IMR-90 (cell line): ENCODE results near the gene CANT1. TPM values are rescaled to one million over a fixed set of nuclear protein-coding genes. Genes with fewer than 3 reads are reported as not detected.

Experiments used
- ATAC-seq: fragments of 200-7000 bp; cut with Tn5 transposase; 2 replicates; pipeline ENCODE4 v1.9.1; 2020; ENCODE audit warnings: low read depth, mild to moderate bottlenecking, moderate library complexity
- Bru-seq: library from RNA; stranded (reverse); fragments of 400-500 nt; gene quantifications from one replicate; lab custom pipeline; 2021; lab: Mats Ljungman, UMichigan
- BruChase-seq, 2 experiments: library from RNA; stranded (reverse); fragments of 400-500 nt; gene quantifications; one replicate each; lab custom pipeline; 2021; lab: Mats Ljungman, UMichigan
- BruUV-seq: library from RNA; stranded (reverse); fragments of 400-500 nt; replicated peaks from 2 replicates; lab custom pipeline; 2021; lab: Mats Ljungman, UMichigan
- CTCF ChIA-PET: fragments of 300-600 bp; formaldehyde crosslinking; extraction: SDS; loops from one replicate; lab custom pipeline; 2021; ENCODE audit warnings: antibody characterized with exemption; lab: Yijun Ruan, JAX
- POLR2A ChIA-PET: fragments of 300-600 bp; sonication (Branson Sonifier 250); formaldehyde crosslinking; loops from one replicate; lab custom pipeline; 2022; ENCODE audit warnings: antibody characterized with exemption; ENCODE audit not compliant: unreplicated experiment; lab: Charles Lee
- DNase-seq: peaks from one replicate; pipeline ENCODE4 v3.0.0; 2013
- H2AFZ ChIP-seq: replicated peaks from 2 replicates; pipeline ENCODE3; 2013; ENCODE audit warnings: low read length, mild to moderate bottlenecking; ENCODE audit not compliant: poor library complexity
- H2AK5ac ChIP-seq: 2 replicates; pipeline ENCODE4 v1.6.1; 2013; ENCODE audit warnings: low read depth, low read length, inconsistent platforms
- H2AK9ac ChIP-seq: replicated peaks from 2 replicates; pipeline ENCODE3; 2013; ENCODE audit warnings: mild to moderate bottlenecking, low read depth, low read length, moderate library complexity; ENCODE audit not compliant: poor library complexity
- H2BK120ac ChIP-seq: 2 replicates; pipeline ENCODE4 v1.6.1; 2013; ENCODE audit warnings: low read depth, low read length, inconsistent platforms
- H2BK15ac ChIP-seq: 3 replicates; pipeline ENCODE4 v1.6.1; 2013; ENCODE audit warnings: low read depth, low read length, inconsistent platforms
- H2BK20ac ChIP-seq: 2 replicates; pipeline ENCODE4 v1.6.1; 2013; ENCODE audit warnings: low read depth, mild to moderate bottlenecking, inconsistent platforms, low read length, moderate library complexity
- H2BK5ac ChIP-seq: 2 replicates; pipeline ENCODE4 v1.6.1; 2013; ENCODE audit warnings: mild to moderate bottlenecking, low read depth, low read length, inconsistent platforms; ENCODE audit not compliant: poor library complexity, severe bottlenecking
- H3K14ac ChIP-seq: replicated peaks from 2 replicates; pipeline ENCODE4 v1.6.1; 2013; ENCODE audit warnings: low read depth, low read length, inconsistent platforms
- H3K18ac ChIP-seq: 2 replicates; pipeline ENCODE4 v1.6.1; 2013; ENCODE audit warnings: low read depth, low read length, control low read depth
- H3K23ac ChIP-seq: 2 replicates; pipeline ENCODE4 v1.6.1; 2013; ENCODE audit warnings: low read depth, low read length, inconsistent platforms
- H3K27ac ChIP-seq: 2 replicates; pipeline ENCODE4 v1.5.1; 2013; ENCODE audit warnings: mild to moderate bottlenecking, control low read depth, low read length; ENCODE audit not compliant: insufficient read depth
- H3K27me3 ChIP-seq: 2 replicates; pipeline ENCODE4 v1.6.1; 2013; ENCODE audit warnings: low read length; ENCODE audit not compliant: control insufficient read depth, insufficient read depth
- H3K36me3 ChIP-seq: 2 replicates; pipeline ENCODE4 v1.6.1; 2013; ENCODE audit warnings: low read length, mixed read lengths; ENCODE audit not compliant: control insufficient read depth, insufficient read depth
- H3K4ac ChIP-seq: 2 replicates; pipeline ENCODE4 v1.6.1; 2013; ENCODE audit warnings: low read depth, low read length, inconsistent platforms
- H3K4me1 ChIP-seq: 2 replicates; pipeline ENCODE4 v1.6.1; 2013; ENCODE audit warnings: low read length, mixed read lengths; ENCODE audit not compliant: control insufficient read depth, insufficient read depth
- H3K4me2 ChIP-seq: 2 replicates; pipeline ENCODE4 v1.6.1; 2013; ENCODE audit warnings: low read depth, mild to moderate bottlenecking, control low read depth, low read length, moderate library complexity
- H3K4me3 ChIP-seq: 2 replicates; pipeline ENCODE4 v1.5.1; 2013; ENCODE audit warnings: low read depth, mild to moderate bottlenecking, control low read depth, low read length, moderate library complexity; ENCODE audit not compliant: insufficient read depth
- H3K56ac ChIP-seq: 2 replicates; pipeline ENCODE4 v1.6.1; 2013; ENCODE audit warnings: low read length, inconsistent platforms; ENCODE audit not compliant: insufficient read depth; ENCODE audit errors: extremely low read depth
- H3K79me1 ChIP-seq, 2 experiments: 2 replicates each; pipeline ENCODE4 v1.6.1; 2013; ENCODE audit warnings: low read length in 2 of 2, inconsistent platforms in 1 of 2, low read depth in 1 of 2
- H3K9ac ChIP-seq: 2 replicates; pipeline ENCODE4 v1.6.1; 2013; ENCODE audit warnings: low read depth, low read length, control low read depth
- H3K9me1 ChIP-seq: 2 replicates; pipeline ENCODE4 v1.6.1; 2013; ENCODE audit warnings: low read length, inconsistent platforms; ENCODE audit not compliant: insufficient read depth
- H3K9me3 ChIP-seq: 2 replicates; pipeline ENCODE4 v1.6.1; 2013; ENCODE audit warnings: low read length; ENCODE audit not compliant: control insufficient read depth, insufficient read depth
- H4K20me1 ChIP-seq: 2 replicates; pipeline ENCODE4 v1.6.1; 2013; ENCODE audit warnings: low read length, inconsistent platforms; ENCODE audit not compliant: insufficient read depth
- H4K5ac ChIP-seq: 2 replicates; pipeline ENCODE4 v1.6.1; 2013; ENCODE audit warnings: mild to moderate bottlenecking, low read depth, low read length, control low read depth
- H4K8ac ChIP-seq, 2 experiments: 2 replicates each; pipeline ENCODE4 v1.6.1; 2013; ENCODE audit warnings: low read depth in 2 of 2, low read length in 2 of 2, control low read depth in 1 of 2, inconsistent platforms in 1 of 2
- H4K91ac ChIP-seq: 2 replicates; pipeline ENCODE4 v1.6.1; 2013; ENCODE audit warnings: low read depth, low read length, inconsistent platforms; ENCODE audit not compliant: insufficient read depth
- CHD1 ChIP-seq: IDR thresholded peaks from 2 replicates; pipeline ENCODE4 v1.6.1; 2012; ENCODE audit warnings: low read depth, low read length, improper control_type of control experiment
- MAZ ChIP-seq: IDR thresholded peaks from 2 replicates; pipeline ENCODE4 v1.6.1; 2012; ENCODE audit warnings: low read depth, mild to moderate bottlenecking, low read length, improper control_type of control experiment, moderate library complexity, borderline replicate concordance
- POLR2A ChIP-seq: IDR thresholded peaks from 2 replicates; pipeline ENCODE4 v1.6.1; 2012; ENCODE audit warnings: mild to moderate bottlenecking, low read depth, low read length
- WGBS, 2 experiments: methylation state at CpG; one replicate each; pipeline versions ENCODE4 v1.1.5 to v1.1.7; 2013; ENCODE audit warnings: missing lambda C conversion rate in 2 of 2; ENCODE audit not compliant: insufficient read length in 1 of 2; ENCODE audit errors: extremely low coverage in 2 of 2; 5-methylcytosine and 5-hydroxymethylcytosine counted together
- dilution Hi-C: fragments of 300-500 bp; cut with HindIII; formaldehyde crosslinking; loops from one replicate; pipeline ENCODE4 v1.14.3; 2018; ENCODE audit warnings: low sequenced_read_pairs; ENCODE audit not compliant: unreplicated experiment
- in situ Hi-C: fragments of 300-500 bp; cut with MboI; formaldehyde crosslinking; loops from 3 replicates; pipeline ENCODE4 v1.14.3; 2019; ENCODE audit warnings: low sequenced_read_pairs, inconsistent platforms, mixed read lengths
- intact Hi-C: fragments of 100-400 bp; cut with micrococcal nuclease; formaldehyde crosslinking; loops from 2 replicates; pipeline ENCODE4 v1.10.0; 2022
- long read RNA-seq: library from polyadenylated mRNA; unstranded; transcript quantifications from one replicate; pipeline ENCODE4 v2.0.0, GENCODE V29; 2021; ENCODE audit not compliant: unreplicated experiment
- polyA plus RNA-seq, 3 experiments: library from polyadenylated mRNA; depleted of rRNA; stranded (reverse); fragments of >200 nt; gene quantifications; 2 replicates each; pipeline ENCODE4 v1.2.3, GENCODE V29; 2012; ENCODE audit warnings: low replicate concordance in 1 of 3
- total RNA-seq: library from RNA; depleted of rRNA; stranded (reverse); fragments of >200 nt; gene quantifications from 2 replicates; pipeline ENCODE4 v1.2.3, GENCODE V29; 2012; rRNA removed

CANT1 gene
- 50.0 and 51.8 TPM in 2 replicates for total RNA-seq
- polyA plus RNA-seq (2012; rRNA removed): 73.4 and 90.7 TPM in 2 replicates
- 61.1 and 63.0 TPM in 2 replicates for polyA plus RNA-seq (2012; cell fraction: cytosol; rRNA removed)
- polyA plus RNA-seq (2012; cell fraction: nucleus; rRNA removed; ENCODE audit: low replicate concordance): 33.7 and 43.7 TPM in 2 replicates
- Bru-seq, nascent RNA: percentile 75 among the genes with signal in this experiment
- percentile 84 among the genes with signal in this experiment for BruChase-seq, experiment 1, labeled RNA remaining after a 6-hour chase
- BruChase-seq, experiment 2, labeled RNA remaining after a 2-hour chase: percentile 79 among the genes with signal in this experiment
- long read RNA-seq, transcript CANT1-202 (5 exons, 3,252 nt): minor isoform, 7 of 50 reads
- long read RNA-seq, transcript CANT1-201 (4 exons, 3,534 nt): major isoform, 8 of 50 reads
- long read RNA-seq, partial matches to known transcripts: 10 of 50 reads
- long read RNA-seq, other reads (novel, unspliced or antisense): 25 of 50 reads

GRCh38 chr17:79009397-79010303 is at the start of gene CANT1:
CANT1 (minus strand) TSS chr17:79009764; CDS start chr17:78997622, 12,142 bp downstream.
- peak within 1 kb of the TSS; percentile 87 for H2BK5ac ChIP-seq
- H4K91ac ChIP-seq: peak within 1 kb of the TSS; percentile 94
- H2BK20ac ChIP-seq: no peak within 1 kb of the TSS
- peaks cover 10% of the 10 kb centered on the region for H3K36me3 ChIP-seq
- H3K56ac ChIP-seq: peak within 1 kb of the TSS; percentile 74
- H3K4me2 ChIP-seq: peak within 1 kb of the TSS; percentile 94
- in situ Hi-C loops: loop anchor here (10.0 kb wide), 1 partner anchor 385 kb away; no protein-coding TSS in a partner anchor
- peak within 1 kb of the TSS; percentile 97 for H3K4ac ChIP-seq
- no peaks in the 10 kb centered on the region for H3K9me3 ChIP-seq
- H3K4me3 ChIP-seq: peak within 1 kb of the TSS; percentile 84
- H4K20me1 ChIP-seq: peaks cover 39% of the 10 kb centered on the region
- H2BK120ac ChIP-seq: peak within 1 kb of the TSS; percentile 69
- CTCF ChIA-PET: interaction anchor here (0.6 kb wide), 3 partner anchors 308 to 1705 kb away, joined by 3 to 6 read pairs (median 6); no protein-coding TSS in a partner anchor
- no peaks in the 10 kb centered on the region for H3K27me3 ChIP-seq
- TF ChIP-seq POLR2A: peak; percentile 80
- TF ChIP-seq MAZ: peak; percentile 68; the same call in 1 of the 2 replicates
- no peak for TF ChIP-seq CHD1
- H2AK9ac ChIP-seq: peak within 1 kb of the TSS; percentile 99
- H4K8ac ChIP-seq: peak within 1 kb of the TSS; percentile 100
- H3K14ac ChIP-seq: peak within 1 kb of the TSS; percentile 94
- peak within 1 kb of the TSS; percentile 94 for H3K27ac ChIP-seq
- H4K5ac ChIP-seq: peak within 1 kb of the TSS; percentile 94
- BruUV-seq: TSS peak; percentile 63
- intact Hi-C loops: no loop called here
- dilution Hi-C loops: no loop called here
- H3K9me1 ChIP-seq: peaks cover 21% of the 10 kb centered on the region
- peak within 1 kb of the TSS; percentile 93 for H3K9ac ChIP-seq
- peak within 1 kb of the TSS; percentile 96 for H2AFZ ChIP-seq
- DNase-seq (peak; percentile 77), ATAC-seq (peak; percentile 98)
- peaks cover 15 to 51% of the 10 kb centered on the region in 2 experiments; a peak in 3 of 4 replicates for H3K79me1 ChIP-seq
- POLR2A ChIA-PET: interaction anchor here (0.6 kb wide), 2 partner anchors 20 to 829 kb away, joined by 3 to 9 read pairs; no protein-coding TSS in a partner anchor
- peak within 1 kb of the TSS; percentile 95 for H2AK5ac ChIP-seq
- H2BK15ac ChIP-seq: peak within 1 kb of the TSS; percentile 21; the same call in 1 of the 3 replicates
- peaks cover 16% of the 10 kb centered on the region for H3K4me1 ChIP-seq
- H3K23ac ChIP-seq: peak within 1 kb of the TSS; percentile 83
- 0% methylated on average over 27 of the region's 73 CpGs; no CpG with 5 or more reads in 1 of the 2 experiments for WGBS, 2 experiments
- peak within 1 kb of the TSS; percentile 78 for H3K18ac ChIP-seq
